Type B pancreatic cell (in vitro differentiated cells): Measurements from ENCODE around the gene SPSB4. TPM values are rescaled to one million over a fixed set of nuclear protein-coding genes. Genes with fewer than 3 reads are reported as not detected.
A peak's percentile ranks its signal among the peaks of the same experiment; 100 is the strongest.
"Not testable (repeated sequence)": the region's sequence is repeated elsewhere in the genome, so short reads cannot be mapped to it uniquely, and the experiment has no call there.

Source experiments
- DNase-seq: peaks from one replicate; pipeline ENCODE4 v3.0.0; 2021; ENCODE audit warnings: mixed read lengths; ENCODE audit not compliant: unreplicated experiment; ENCODE audit errors: extremely low spot score
- H3K27ac Mint-ChIP-seq: 2 replicates; pipeline ENCODE4 v1.8.0; 2021; ENCODE audit warnings: mild to moderate bottlenecking, mixed read lengths
- H3K27me3 Mint-ChIP-seq: 2 replicates; pipeline ENCODE4 v1.8.0; 2021; ENCODE audit warnings: mixed read lengths
- H3K36me3 Mint-ChIP-seq: 2 replicates; pipeline ENCODE4 v1.8.0; 2021; ENCODE audit warnings: mixed read lengths
- H3K4me1 Mint-ChIP-seq: one replicate; pipeline ENCODE4 v1.8.0; 2021; ENCODE audit warnings: mixed read lengths; ENCODE audit not compliant: unreplicated experiment
- H3K4me3 Mint-ChIP-seq: 2 replicates; pipeline ENCODE4 v1.8.0; 2021; ENCODE audit warnings: mild to moderate bottlenecking, mixed read lengths
- H3K9me3 Mint-ChIP-seq: 2 replicates; pipeline ENCODE4 v1.8.0; 2021; ENCODE audit warnings: mixed read lengths
- CTCF ChIP-seq: fragments of 200-600 bp; sonication (generic); conservative IDR thresholded peaks from 2 replicates; pipeline ENCODE4 v1.5.0; 2021; ENCODE audit warnings: antibody characterized with exemption, mild to moderate bottlenecking
- total RNA-seq: library from RNA; stranded (reverse); gene quantifications from 2 replicates; pipeline ENCODE4 v1.2.1, GENCODE V29; 2021; ENCODE audit warnings: low replicate concordance

Gene SPSB4
- total RNA-seq, 1 donor from 2014 or later, result 23.8 TPM

GRCh38 chr3:141115789-141116541, 64.8 kb downstream of the SPSB4 start:
- Mint-ChIP-seq H3K27me3 (no peaks in the 10 kb centered on the region), H3K27ac (no peak overlapping the region), H3K9me3 (peaks cover 10% of the 10 kb centered on the region), H3K4me3 (no peak overlapping the region), H3K4me1 (peaks cover 14% of the 10 kb centered on the region), H3K36me3 (no peaks in the 10 kb centered on the region)
- peak; percentile 55 for DNase-seq
- no peak for TF ChIP-seq CTCF

- TF ChIP-seq CTCF, result no peak
- H3K9me3 Mint-ChIP-seq, result peaks cover 16% of the 10 kb centered on the region
- no peak for DNase-seq
- H3K27ac Mint-ChIP-seq, result no peak overlapping the region
- H3K4me3 Mint-ChIP-seq, result no peak overlapping the region
- peaks cover 17% of the 10 kb centered on the region for H3K4me1 Mint-ChIP-seq
- no peaks in the 10 kb centered on the region for H3K27me3 Mint-ChIP-seq
- no peaks in the 10 kb centered on the region for H3K36me3 Mint-ChIP-seq
These were observed 65.6 kb downstream of the SPSB4 start for GRCh38 chr3:141116721-141117120.

- not testable (repeated sequence) for H3K27ac Mint-ChIP-seq, H3K4me3 Mint-ChIP-seq, H3K36me3 Mint-ChIP-seq, H3K27me3 Mint-ChIP-seq, DNase-seq
- Mint-ChIP-seq H3K4me1 (peaks cover 17% of the 10 kb centered on the region), H3K9me3 (peaks cover 16% of the 10 kb centered on the region)
These were observed 66.8 kb downstream of the SPSB4 start for GRCh38 chr3:141117982-141118381.

- TF ChIP-seq CTCF, result no peak
- Mint-ChIP-seq H3K4me1 (peaks cover 4% of the 10 kb centered on the region), H3K36me3 (no peaks in the 10 kb centered on the region), H3K4me3 (no peak overlapping the region), H3K27ac (no peak overlapping the region), H3K9me3 (peaks cover 16% of the 10 kb centered on the region), H3K27me3 (no peaks in the 10 kb centered on the region)
- no peak for DNase-seq
These were observed 71.4 kb downstream of the SPSB4 start for GRCh38 chr3:141122455-141123030.

- Mint-ChIP-seq H3K36me3 (no peaks in the 10 kb centered on the region), H3K4me1 (peaks cover 9% of the 10 kb centered on the region), H3K9me3 (peaks cover 12% of the 10 kb centered on the region), H3K4me3 (no peak overlapping the region), H3K27me3 (no peaks in the 10 kb centered on the region), H3K27ac (no peak overlapping the region)
- DNase-seq, result no peak
- TF ChIP-seq CTCF, result no peak
These were observed 72.7 kb downstream of the SPSB4 start for GRCh38 chr3:141123677-141124410.

- Mint-ChIP-seq H3K4me1 (peaks cover 9% of the 10 kb centered on the region), H3K36me3 (no peaks in the 10 kb centered on the region), H3K9me3 (peaks cover 12% of the 10 kb centered on the region), H3K4me3 (no peak overlapping the region), H3K27ac (no peak overlapping the region), H3K27me3 (no peaks in the 10 kb centered on the region)
- no peak for TF ChIP-seq CTCF
- DNase-seq, result no peak
These were observed 73.6 kb downstream of the SPSB4 start for GRCh38 chr3:141124715-141125114.
